Tibial nerve (tissue), 4 donors: ENCODE data around the gene SEZ6. TPM values are rescaled to one million over a fixed set of nuclear protein-coding genes. Genes with fewer than 3 reads are reported as not detected.

ENCODE experiments used
- DNase-seq, 2 donors: peaks; one replicate each; pipeline ENCODE4 v3.0.0-alpha.2; 2019; ENCODE audit warnings: low spot score in 2 of 2
- H3K27ac ChIP-seq, 4 donors: fragments of 200-600 bp; sonication (generic) in 3 of 4; one replicate each; pipeline ENCODE4 v1.5.1; 2017 to 2019; ENCODE audit warnings: mild to moderate bottlenecking in 1 of 4
- H3K27me3 ChIP-seq, 2 donors: fragments of 200-600 bp; sonication (generic) in 1 of 2; one replicate each; pipeline versions ENCODE4 v1.5.1 to v1.6.0; 2017 to 2019
- H3K36me3 ChIP-seq, 3 donors: fragments of 200-600 bp; sonication (generic); one replicate each; pipeline ENCODE4 v1.5.1; 2018 to 2019
- H3K4me1 ChIP-seq, 4 donors: fragments of 200-600 bp; sonication (generic) in 3 of 4; one replicate each; pipeline ENCODE4 v1.5.1; 2017 to 2019
- H3K4me3 ChIP-seq, 4 donors: fragments of 200-600 bp; sonication (generic) in 3 of 4; one replicate each; pipeline ENCODE4 v1.5.1; 2017 to 2019; ENCODE audit warnings: mild to moderate bottlenecking in 1 of 4, moderate library complexity in 1 of 4
- H3K9me3 ChIP-seq, 4 donors: fragments of 200-600 bp; sonication (generic) in 3 of 4; one replicate each; pipeline ENCODE4 v1.5.1; 2017 to 2019
- EP300 ChIP-seq, 2 donors: sonication (generic); formaldehyde crosslinking; IDR thresholded peaks; one replicate each; pipeline ENCODE4 v1.6.1; 2017; ENCODE audit warnings: antibody characterized with exemption in 2 of 2, mild to moderate bottlenecking in 1 of 2
- POLR2A ChIP-seq, 2 donors: fragments of 450-650 bp; IDR thresholded peaks; one replicate each; pipeline ENCODE4 v1.6.1; 2017; ENCODE audit warnings: antibody characterized with exemption in 2 of 2, mild to moderate bottlenecking in 2 of 2, moderate library complexity in 2 of 2
- WGBS, 2 donors: methylation state at CpG; one replicate each; pipeline ENCODE4 v1.1.5; 2018; 5-methylcytosine and 5-hydroxymethylcytosine counted together
- total RNA-seq, 4 donors: library from RNA; depleted of rRNA; stranded (reverse); fragments of >200 nt; gene quantifications; one replicate each; pipeline ENCODE4 v1.1.0, GENCODE V29; 2016
- TF ChIP-seq, protein P1 (sequence below), 5 experiments: fragments of 200-600 bp in 3 of 5; fragments of 450-650 bp in 2 of 5; sonication (generic) in 3 of 5; IDR thresholded peaks; one replicate each; pipeline ENCODE4 v1.5.1; 2016 to 2019; ENCODE audit warnings: antibody characterized with exemption in 5 of 5, mild to moderate bottlenecking in 3 of 5, moderate library complexity in 2 of 5

SEZ6 gene
- total RNA-seq, 4 donors from 2014 or later, result not detected

DNA sequence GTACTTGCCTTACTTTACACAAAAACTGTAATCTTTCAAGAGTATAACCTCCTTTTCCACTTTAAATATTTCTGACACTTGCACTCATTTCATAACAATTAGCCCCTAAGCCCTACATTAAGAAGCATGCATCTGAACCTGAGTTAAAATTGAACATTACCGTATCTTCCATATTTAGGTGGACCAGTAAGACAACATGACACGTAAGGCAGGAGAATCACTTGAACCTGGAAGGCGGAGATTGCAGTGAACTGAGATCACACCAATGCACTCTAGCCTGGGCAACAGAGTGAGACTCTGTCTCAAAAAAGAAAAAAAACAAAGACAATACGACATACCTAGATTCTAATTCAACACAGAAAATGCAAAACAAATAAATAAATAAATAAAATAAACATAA is 61.5 kb downstream of the SEZ6 start:
- peaks cover 0 to 4% (median 0%) of the 10 kb centered on the region in 3 donors for H3K36me3 ChIP-seq
- 86 to 89% methylated on average over 4 of the region's 4 CpGs for WGBS, 2 donors
- no peaks in the 10 kb centered on the region for H3K9me3 ChIP-seq
- peaks cover 0 to 84% (median 61%) of the 10 kb centered on the region in 4 donors for H3K4me1 ChIP-seq
- H3K4me3 ChIP-seq, result no peak overlapping the region
- no peaks in the 10 kb centered on the region for H3K27me3 ChIP-seq
- peak overlapping the region in 2 of 4 donors; percentile 57 to 92 for H3K27ac ChIP-seq
- TF ChIP-seq, protein P1, sequence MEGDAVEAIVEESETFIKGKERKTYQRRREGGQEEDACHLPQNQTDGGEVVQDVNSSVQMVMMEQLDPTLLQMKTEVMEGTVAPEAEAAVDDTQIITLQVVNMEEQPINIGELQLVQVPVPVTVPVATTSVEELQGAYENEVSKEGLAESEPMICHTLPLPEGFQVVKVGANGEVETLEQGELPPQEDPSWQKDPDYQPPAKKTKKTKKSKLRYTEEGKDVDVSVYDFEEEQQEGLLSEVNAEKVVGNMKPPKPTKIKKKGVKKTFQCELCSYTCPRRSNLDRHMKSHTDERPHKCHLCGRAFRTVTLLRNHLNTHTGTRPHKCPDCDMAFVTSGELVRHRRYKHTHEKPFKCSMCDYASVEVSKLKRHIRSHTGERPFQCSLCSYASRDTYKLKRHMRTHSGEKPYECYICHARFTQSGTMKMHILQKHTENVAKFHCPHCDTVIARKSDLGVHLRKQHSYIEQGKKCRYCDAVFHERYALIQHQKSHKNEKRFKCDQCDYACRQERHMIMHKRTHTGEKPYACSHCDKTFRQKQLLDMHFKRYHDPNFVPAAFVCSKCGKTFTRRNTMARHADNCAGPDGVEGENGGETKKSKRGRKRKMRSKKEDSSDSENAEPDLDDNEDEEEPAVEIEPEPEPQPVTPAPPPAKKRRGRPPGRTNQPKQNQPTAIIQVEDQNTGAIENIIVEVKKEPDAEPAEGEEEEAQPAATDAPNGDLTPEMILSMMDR (IDR thresholded peaks at IDR 0.05), result no peak
- no peak for TF ChIP-seq POLR2A (IDR thresholded peaks at IDR 0.05)
- no peak for TF ChIP-seq EP300 (IDR thresholded peaks at IDR 0.05)
- DNase-seq, result no peak

DNA sequence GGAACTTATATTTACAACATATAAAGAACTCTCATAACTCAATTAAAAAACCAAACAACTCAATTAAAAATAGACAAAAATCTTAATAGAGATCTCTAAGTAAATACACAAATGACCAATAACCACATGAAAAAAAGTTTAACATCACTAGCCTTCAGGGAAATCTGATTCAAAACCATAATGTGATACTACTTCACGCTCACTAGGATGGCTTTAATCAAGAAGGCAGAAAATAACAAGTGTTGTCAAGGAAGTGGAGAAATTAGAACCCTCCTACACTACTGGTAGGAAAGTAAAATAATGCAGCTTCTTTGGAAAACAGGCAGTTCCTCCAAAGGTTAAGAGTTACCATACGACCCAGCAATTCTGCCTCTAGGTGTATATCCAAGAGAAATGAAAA is 62.9 kb downstream of the SEZ6 start:
- H3K36me3 ChIP-seq, result peaks cover 0 to 4% (median 0%) of the 10 kb centered on the region in 3 donors
- peaks cover 0 to 88% (median 62%) of the 10 kb centered on the region in 4 donors for H3K4me1 ChIP-seq
- no peak overlapping the region for H3K27ac ChIP-seq
- H3K9me3 ChIP-seq, result no peaks in the 10 kb centered on the region
- 86 to 96% methylated on average over 2 of the region's 2 CpGs for WGBS, 2 donors
- DNase-seq, result no peak
- no peaks in the 10 kb centered on the region for H3K27me3 ChIP-seq
- H3K4me3 ChIP-seq, result no peak overlapping the region
- TF ChIP-seq POLR2A (IDR thresholded peaks at IDR 0.05), result no peak
- TF ChIP-seq, protein P1 (IDR thresholded peaks at IDR 0.05), result no peak
- TF ChIP-seq EP300 (IDR thresholded peaks at IDR 0.05), result no peak

DNA sequence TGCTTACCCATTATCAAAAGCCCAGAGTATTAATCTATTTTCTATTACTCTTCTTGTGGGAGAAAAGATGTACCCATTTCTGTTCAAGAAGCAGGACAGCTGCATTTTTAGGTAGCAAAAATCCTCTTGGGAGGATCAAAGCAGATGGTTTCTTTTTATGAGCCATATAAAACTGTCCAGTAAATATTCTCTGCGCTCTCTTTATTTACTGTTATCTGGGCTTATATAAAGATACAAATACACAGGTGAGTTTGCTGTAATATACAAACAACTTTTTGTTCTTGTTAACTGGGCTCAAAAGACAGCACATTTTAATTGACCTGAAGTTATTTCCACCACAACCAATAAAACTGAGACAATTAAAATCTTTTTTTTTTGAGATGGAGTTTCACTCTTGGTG is 64.6 kb downstream of the SEZ6 start:
- WGBS, 2 donors, result 89 to 92% methylated on average over 1 of the region's 1 CpG
- no peak for TF ChIP-seq POLR2A (IDR thresholded peaks at IDR 0.05)
- TF ChIP-seq EP300 (IDR thresholded peaks at IDR 0.05), result no peak
- TF ChIP-seq, protein P1 (IDR thresholded peaks at IDR 0.05), result no peak
- H3K4me1 ChIP-seq, result peaks cover 0 to 88% (median 57%) of the 10 kb centered on the region in 4 donors

DNA sequence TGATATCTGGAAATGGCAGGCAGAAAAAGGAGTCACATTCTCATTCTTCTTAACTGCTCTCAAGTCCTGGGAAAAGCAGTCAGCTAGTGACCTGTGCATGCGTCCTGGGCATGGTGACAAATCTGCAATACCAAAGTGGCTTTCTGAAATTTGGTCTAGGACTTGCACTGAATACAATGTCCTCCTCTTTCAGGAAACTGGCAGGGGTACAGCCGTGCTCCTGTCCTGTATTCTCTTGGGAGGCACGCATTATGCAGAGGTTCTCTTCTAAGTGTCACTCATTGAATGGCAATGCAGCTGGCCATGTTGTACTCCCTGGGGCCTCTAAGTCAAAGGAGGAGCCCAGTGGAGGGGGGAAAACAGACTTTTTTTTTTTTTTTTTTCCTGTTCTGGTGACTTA is 65.2 kb downstream of the SEZ6 start:
- H3K4me1 ChIP-seq, result peaks cover 0 to 88% (median 57%) of the 10 kb centered on the region in 4 donors

More for the DNA sequence above, 64.6 kb downstream of the SEZ6 start:
- Histone ChIP-seq H3K27me3 (no peaks in the 10 kb centered on the region), H3K36me3 (peaks cover 0 to 4% (median 0%) of the 10 kb centered on the region in 3 donors), H3K4me3 (no peak overlapping the region), H3K9me3 (no peaks in the 10 kb centered on the region), H3K27ac (peak overlapping the region in 2 of 4 donors; percentile 22 to 69)
- no peak for DNase-seq

DNA sequence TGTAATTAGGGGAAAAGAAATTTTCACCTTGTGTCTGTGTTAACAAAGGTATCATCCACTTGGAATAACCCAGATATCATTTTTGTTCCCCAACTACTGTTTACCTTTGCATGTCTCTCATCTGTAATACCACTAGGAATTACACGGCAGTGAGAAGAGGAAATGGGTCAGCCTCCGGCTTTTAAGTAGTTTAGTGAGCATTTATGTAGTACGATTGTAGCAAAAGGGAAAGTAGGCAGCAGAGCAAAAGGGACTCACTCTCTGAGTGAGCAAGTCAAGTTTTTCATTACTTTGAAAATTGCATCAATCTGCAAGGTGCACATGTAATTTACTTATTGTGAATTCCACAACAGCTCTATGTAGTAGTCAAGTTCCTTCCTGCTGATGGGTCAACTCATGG is 65.7 kb downstream of the SEZ6 start:
- peaks cover 0 to 88% (median 56%) of the 10 kb centered on the region in 4 donors for H3K4me1 ChIP-seq
- H3K27ac ChIP-seq, result peak overlapping the region in 2 of 4 donors; percentile 16 to 69
- H3K36me3 ChIP-seq, result peaks cover 0 to 4% (median 0%) of the 10 kb centered on the region in 3 donors
- no peak overlapping the region for H3K4me3 ChIP-seq
- WGBS, 2 donors, result 49 to 51% methylated on average over 3 of the region's 3 CpGs
- no peaks in the 10 kb centered on the region for H3K27me3 ChIP-seq
- no peak for TF ChIP-seq EP300 (IDR thresholded peaks at IDR 0.05)
- TF ChIP-seq, protein P1 (IDR thresholded peaks at IDR 0.05), result no peak
- TF ChIP-seq POLR2A (IDR thresholded peaks at IDR 0.05), result no peak
- no peak for DNase-seq
- no peaks in the 10 kb centered on the region for H3K9me3 ChIP-seq

More for the DNA sequence above, 65.2 kb downstream of the SEZ6 start:
- H3K27me3 ChIP-seq, result no peaks in the 10 kb centered on the region
- TF ChIP-seq, protein P1 (IDR thresholded peaks at IDR 0.05), result no peak
- peak overlapping the region in 2 of 4 donors; percentile 22 to 69 for H3K27ac ChIP-seq
- DNase-seq, result no peak
- no peak overlapping the region for H3K4me3 ChIP-seq
- H3K9me3 ChIP-seq, result no peaks in the 10 kb centered on the region
- peaks cover 0 to 4% (median 0%) of the 10 kb centered on the region in 3 donors for H3K36me3 ChIP-seq
- 29 to 32% methylated on average over 3 of the region's 3 CpGs for WGBS, 2 donors
